Measurements from ENCODE around the gene ASPSCR1.

The ASPSCR1 gene

GRCh38 chr17:81960130-81960958, 17.1 kb upstream of the ASPSCR1 start:
- no peak for DNase-seq (ENCODE audit: low read depth in 2 of 2)

- DNase-seq (ENCODE audit: low read depth in 2 of 2): no peak
Measured at GRCh38 chr17:81961087-81961511, 16.3 kb upstream of the ASPSCR1 start, which contains the start of gene NOTUM. Gene NOTUM, minus strand, starts transcription at chr17:81961187. Its CDS starts 278 bp downstream, at chr17:81960909.

- no peak for DNase-seq (ENCODE audit: low read depth in 2 of 2)
Measured at GRCh38 chr17:81961521-81962498, 15.6 kb upstream of the ASPSCR1 start.

DNA sequence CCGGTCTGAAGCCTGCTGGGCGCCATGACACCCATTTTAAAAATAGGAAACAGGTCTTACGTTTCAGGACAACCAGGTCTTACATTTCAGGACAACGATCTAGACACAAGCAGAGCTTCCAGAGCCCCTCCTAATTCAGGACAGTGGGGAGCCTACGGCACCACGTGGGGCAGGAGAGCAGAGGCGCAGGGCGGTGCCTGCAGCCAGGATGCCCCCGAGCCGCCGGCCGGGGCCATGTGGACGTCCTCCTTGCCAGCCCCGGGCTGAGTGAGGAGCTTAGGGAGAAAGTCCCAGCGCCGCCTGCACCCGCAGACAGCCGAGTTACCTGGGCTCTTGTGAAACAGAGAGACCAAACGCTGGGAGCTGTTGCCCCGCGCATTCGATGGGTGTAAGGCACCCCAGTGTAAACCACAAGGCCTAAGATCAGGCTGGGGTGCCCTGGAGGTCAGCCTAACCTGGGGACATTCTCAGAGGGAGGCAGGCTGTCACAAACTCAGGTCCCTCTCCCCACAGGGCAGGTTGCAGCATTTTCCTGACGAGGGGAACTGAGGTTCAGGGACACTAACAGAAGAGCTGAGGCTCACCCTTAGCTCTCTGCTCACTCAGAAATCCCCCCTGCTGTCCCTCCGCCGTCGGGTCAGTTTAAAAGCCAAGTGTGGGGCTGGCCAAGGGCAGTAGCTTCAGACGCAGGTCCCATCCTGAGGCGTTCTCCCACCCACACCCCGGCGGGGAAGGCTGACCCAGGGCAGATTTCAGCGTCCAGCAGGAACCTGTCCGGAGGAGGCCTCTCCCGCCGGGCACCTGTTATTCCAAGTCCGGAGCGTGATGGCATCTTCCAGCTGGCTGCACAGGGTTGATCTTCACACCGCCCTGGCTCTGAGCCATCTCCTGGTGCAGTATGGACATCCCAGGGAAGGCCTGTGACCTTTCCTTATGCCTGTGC, 14.7 kb upstream of the ASPSCR1 start:
- no peak for DNase-seq (ENCODE audit: low read depth in 2 of 2)

DNA sequence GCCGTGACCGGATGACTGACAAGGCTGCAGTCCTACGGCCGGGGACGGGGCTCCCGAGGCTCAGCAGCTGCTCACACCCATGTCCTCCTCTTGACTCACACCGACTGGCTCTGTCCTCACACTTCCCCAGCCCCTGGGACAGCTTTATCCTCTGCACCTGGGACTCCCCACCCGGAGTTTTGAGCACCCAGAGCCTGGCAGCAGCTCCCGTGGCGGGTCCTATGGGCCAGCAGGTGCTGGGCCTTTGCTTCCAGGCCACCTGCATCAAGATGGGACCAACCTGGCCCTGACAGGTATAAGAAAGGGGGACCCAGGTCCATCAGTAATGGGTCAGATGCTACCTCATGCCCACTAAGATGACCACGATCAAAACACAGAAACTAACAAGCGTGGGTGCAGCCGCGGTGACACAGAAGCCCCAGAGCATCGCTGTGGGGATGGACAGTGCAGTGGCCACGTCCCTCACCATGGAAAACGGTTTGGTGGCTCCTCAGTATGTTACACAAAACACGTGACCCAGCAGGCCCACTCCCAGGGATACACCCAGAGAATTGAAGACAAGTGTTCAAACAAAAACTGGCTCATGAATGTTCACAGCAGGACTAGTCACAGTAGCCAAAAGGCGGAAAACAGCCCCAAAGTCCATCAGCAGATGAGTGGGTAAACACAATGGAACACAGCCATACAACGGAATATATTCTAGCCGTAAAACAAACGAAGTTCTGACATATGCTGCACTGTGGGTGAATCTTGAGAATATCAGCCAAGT, 13.2 kb upstream of the ASPSCR1 start:
- no peak for DNase-seq (ENCODE audit: low read depth in 2 of 2)

GRCh38 chr17:81966343-81967243, 10.8 kb upstream of the ASPSCR1 start:
- no peak for DNase-seq (ENCODE audit: low read depth in 2 of 2)

GRCh38 chr17:81967244-81967532, 10.2 kb upstream of the ASPSCR1 start:
- DNase-seq (ENCODE audit: low read depth in 2 of 2): no peak

DNA sequence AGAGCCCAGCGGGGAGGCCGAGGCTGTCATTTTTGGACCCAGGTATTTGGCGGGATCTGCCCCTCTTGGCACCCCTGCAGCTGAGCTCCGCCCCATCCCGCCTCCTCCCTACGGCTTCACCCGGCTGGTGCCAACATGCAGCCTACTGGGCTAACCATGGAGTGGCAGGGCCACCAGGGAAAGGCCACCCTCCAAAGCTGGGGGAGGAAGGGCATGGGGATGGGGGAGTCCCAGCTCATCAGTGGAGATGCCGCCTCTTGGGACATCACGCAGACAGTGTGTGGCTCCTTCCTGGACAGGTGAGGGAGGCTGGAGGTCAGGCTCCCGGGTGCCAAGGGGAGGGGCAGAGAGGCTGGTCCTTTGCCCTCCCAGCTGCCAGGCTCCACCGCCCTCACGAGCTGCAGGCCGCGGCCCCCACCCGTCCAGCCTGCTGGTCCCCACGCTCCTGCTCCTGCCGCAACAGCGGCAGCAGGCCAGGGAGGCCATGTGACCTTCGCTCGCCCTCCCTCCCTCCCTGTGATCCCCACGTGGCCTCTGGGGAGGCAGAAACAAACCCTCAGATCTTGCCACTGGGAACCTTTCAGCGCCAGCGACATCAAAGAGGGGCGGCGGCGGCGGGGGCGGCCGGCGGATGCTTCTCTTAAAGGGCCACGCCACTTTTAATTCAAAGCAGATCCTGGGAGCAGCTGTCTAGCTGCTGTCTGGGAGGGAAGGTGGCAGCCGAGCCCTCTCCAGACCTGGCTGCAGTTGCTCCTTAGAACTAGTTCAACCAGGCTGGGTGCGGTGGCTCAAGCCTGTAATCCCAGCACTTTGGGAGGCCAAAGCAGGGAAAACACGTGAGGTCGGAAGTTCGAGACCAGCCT, 9.7 kb upstream of the ASPSCR1 start:
- DNase-seq (ENCODE audit: low read depth in 2 of 2): peak; percentile 86 to 87

DNA sequence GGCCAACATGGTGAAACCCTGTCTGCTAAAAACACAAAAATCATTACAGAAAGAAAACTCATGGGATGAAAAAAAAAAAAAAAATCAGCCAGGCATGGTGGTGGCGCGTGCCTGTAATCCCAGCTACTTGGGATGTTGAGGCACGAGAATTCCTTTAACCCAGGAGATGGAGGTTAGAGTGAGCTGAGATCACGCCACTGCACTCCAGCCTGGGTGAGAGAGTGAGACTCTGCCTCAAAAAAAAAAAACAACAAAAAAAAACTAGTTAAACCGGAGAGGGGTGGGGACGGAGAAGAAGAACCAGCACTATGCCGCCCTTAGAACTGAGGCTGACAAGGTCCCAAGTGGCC, 9.1 kb upstream of the ASPSCR1 start:
- no peak for DNase-seq (ENCODE audit: low read depth in 2 of 2)

DNA sequence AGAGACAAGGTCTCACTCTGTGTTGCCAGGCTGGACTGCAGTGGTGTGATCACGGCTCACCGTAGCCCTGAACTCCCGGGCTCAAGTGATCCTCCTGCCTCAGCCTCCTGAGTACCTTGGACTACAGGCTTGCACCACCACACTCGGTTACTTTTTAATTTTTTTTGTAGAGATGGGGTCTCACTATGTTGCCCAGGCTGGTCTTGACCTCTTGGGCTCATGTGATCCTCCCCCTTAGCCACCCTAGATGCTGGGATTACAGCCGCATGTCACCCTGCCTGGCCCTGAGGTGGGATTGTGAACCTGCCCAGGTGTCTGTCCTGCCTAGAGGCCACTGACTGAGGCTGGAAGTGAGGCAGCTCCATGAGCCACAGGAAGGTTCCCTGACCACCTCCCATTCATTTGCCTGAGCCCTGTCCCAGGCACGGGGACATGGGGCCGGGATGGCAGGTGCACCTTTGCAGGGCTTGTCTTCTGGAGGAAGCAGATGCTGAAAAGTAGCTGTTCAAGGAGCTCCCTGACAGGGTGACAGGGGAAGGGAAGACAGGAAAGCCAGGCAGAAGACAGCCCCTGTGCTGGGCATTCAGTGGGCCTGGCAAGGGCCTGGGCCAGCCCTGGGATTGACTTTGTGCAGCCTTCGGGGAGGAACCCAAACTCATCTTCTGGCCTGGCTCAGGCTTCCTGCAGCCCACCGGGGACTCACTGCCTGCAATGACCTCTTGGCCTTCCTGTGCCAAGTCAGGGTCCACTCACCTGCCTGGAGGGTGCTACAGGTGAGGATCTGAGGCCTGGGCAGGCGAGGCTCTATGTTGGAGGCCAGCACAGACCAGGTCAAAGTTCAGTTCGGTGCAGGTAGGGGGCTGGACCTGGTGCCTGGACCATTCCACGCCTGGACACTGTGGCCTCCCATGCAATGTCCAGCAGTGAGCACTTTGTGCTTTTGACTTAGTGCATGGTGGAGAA, 8.3 kb upstream of the ASPSCR1 start:
- DNase-seq (ENCODE audit: low read depth in 2 of 2): no peak

GRCh38 chr17:81973432-81973831, 4.0 kb upstream of the ASPSCR1 start:
- no peak for DNase-seq (ENCODE audit: low read depth in 2 of 2)

DNA sequence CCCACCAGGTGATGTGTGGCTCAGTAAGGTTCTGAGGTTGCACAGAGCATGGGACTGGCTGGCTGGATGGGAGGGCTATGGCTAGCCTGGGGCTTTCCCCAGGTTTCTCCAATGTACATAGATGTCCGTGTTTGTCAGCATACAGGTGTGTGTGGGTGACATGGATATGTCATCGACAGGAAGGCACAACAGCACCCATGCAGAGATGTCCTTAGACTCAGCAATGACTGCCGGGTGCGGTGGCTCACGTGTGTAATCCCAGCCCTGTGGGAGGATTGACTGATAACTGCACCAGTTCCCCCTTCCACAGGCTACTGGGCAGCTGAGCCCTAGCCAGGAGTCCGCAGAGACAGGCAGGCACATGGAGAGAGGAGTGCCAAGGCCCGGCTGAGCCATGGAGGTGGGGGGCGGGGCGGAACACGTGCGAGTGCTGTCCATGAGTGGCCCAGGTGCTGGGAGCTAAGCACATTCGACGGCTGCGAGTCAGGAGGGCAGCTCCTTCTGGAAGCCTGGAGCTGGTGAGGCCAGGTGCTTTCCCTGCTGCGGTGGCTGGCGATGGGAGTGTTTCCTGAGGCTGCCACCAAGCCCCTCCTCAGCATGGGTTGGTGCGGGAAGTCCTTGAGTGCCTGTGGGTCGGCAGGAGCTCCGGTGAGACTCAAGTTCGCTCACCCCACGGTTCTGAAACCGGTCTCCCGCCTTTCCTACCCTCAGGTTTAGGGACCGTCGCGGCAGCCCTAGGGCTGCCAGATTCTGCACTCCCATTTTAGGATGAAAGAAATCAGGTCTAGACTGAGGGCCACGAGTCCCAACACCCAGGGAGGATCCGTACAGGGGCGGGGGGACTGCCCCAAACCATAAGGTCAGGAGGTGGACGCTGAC, 858 bp upstream of the ASPSCR1 start:
- peak in 1 of 2 donors; percentile 52 for DNase-seq (ENCODE audit: low read depth in 2 of 2)

DNA sequence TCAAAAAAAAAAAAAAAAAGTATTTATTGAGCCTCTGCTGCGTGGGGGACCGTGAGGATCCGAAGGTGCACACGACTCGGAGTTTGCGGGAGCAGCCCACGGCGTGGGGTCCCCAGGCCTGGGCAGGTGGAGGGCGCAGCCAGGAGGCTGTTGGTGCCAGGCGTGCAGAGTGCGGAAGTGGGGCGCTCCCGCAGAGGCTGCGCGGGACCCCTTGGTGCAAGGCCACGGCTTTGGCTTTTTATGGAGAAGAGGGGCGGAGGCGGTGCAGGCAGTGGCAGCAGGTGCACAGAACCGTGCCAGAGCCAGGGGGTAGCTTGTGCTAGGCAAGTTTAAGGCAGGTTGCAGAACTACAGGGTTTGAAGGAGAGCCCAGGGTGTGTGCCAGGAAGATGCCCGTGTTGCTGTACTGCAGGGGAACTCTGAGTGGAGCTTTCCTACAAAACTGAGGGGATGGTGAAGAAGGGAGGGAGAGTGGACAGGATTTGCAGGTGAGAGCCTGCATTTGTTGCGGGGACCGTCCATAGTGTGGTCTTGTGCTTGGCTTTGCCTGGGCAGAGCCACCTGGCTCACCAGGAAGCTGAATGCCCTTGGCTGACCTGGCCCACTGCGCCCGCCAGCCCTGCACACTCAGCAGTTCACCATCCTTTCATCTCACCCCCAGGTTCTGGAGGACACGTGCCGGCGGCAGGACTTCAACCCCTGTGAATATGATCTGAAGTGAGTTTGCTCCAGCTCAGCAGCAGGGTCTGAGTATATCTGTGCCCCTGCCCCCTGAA, 1.3 kb downstream of the ASPSCR1 start:
- no peak for DNase-seq (ENCODE audit: low read depth in 2 of 2)

- DNase-seq (ENCODE audit: low read depth in 2 of 2): no peak
Measured at GRCh38 chr17:81980122-81980521, 2.7 kb downstream of the ASPSCR1 start.

GRCh38 chr17:81980707-81981343, 3.4 kb downstream of the ASPSCR1 start:
- no peak for DNase-seq (ENCODE audit: low read depth in 2 of 2)

Measured in stimulated activated CD4-positive, alpha-beta T cell treated with anti-CD3 and anti-CD28 coated beads, Interleukin-1b, Interleukin-23, amount 100 ng/mL, for 4 hours (primary cell).